DND-41 (cell line): ENCODE measurements around the gene OR13J1.

ENCODE experiments used
- ATAC-seq: fragments of 200-7000 bp; cut with Tn5 transposase; 3 replicates; pipeline ENCODE4 v1.9.1; 2021; ENCODE audit warnings: low read depth; ENCODE audit not compliant: insufficient read depth
- DNase-seq: peaks from one replicate; pipeline ENCODE4 v3.0.0-alpha.2; 2020
- H2AFZ ChIP-seq: 2 replicates; pipeline ENCODE4 v1.6.0; 2012; ENCODE audit warnings: low read depth, low read length
- H3K27ac ChIP-seq: 2 replicates; pipeline ENCODE4 v1.5.1; 2012; ENCODE audit warnings: low read length, inconsistent platforms
- H3K27me3 ChIP-seq: fragments of 200-600 bp; sonication (generic); 2 replicates; pipeline ENCODE4 v1.6.0; 2012; ENCODE audit warnings: low read length, mild to moderate bottlenecking, inconsistent platforms; ENCODE audit not compliant: insufficient read depth, poor library complexity
- H3K36me3 ChIP-seq: 2 replicates; pipeline ENCODE4 v1.5.1; 2012; ENCODE audit warnings: low read length, inconsistent platforms; ENCODE audit not compliant: insufficient read depth
- H3K4me1 ChIP-seq: 2 replicates; pipeline ENCODE4 v1.5.1; 2012; ENCODE audit warnings: mild to moderate bottlenecking, low read length; ENCODE audit not compliant: insufficient read depth
- H3K4me2 ChIP-seq: 2 replicates; pipeline ENCODE4 v1.6.0; 2012; ENCODE audit warnings: mild to moderate bottlenecking, moderate library complexity, low read length, inconsistent platforms; ENCODE audit not compliant: insufficient read depth
- H3K4me3 ChIP-seq, 2 experiments: fragments of 200-600 bp in 1 of 2; shearing (Covaris generic) in 1 of 2; 2 replicates each; pipeline ENCODE4 v1.5.1; 2012 to 2016; ENCODE audit warnings: inconsistent platforms in 2 of 2, low read length in 2 of 2, mild to moderate bottlenecking in 2 of 2, low read depth in 1 of 2, moderate library complexity in 1 of 2
- H3K79me2 ChIP-seq: 2 replicates; pipeline ENCODE4 v1.6.0; 2012; ENCODE audit warnings: low read length, inconsistent platforms; ENCODE audit not compliant: insufficient read depth
- H3K9ac ChIP-seq: 2 replicates; pipeline ENCODE4 v1.6.0; 2012; ENCODE audit warnings: low read depth, mild to moderate bottlenecking, inconsistent platforms, low read length, moderate library complexity
- H3K9me3 ChIP-seq: 2 replicates; pipeline ENCODE4 v1.5.1; 2012; ENCODE audit warnings: low read length, moderate library complexity, mild to moderate bottlenecking, inconsistent platforms; ENCODE audit not compliant: insufficient read depth, severe bottlenecking
- H4K20me1 ChIP-seq: 2 replicates; pipeline ENCODE4 v1.6.0; 2012; ENCODE audit warnings: low read length; ENCODE audit not compliant: insufficient read depth
- CTCF ChIP-seq: IDR thresholded peaks from 2 replicates; pipeline ENCODE4 v1.5.1; 2012; ENCODE audit warnings: borderline replicate concordance, low read length, moderate library complexity, mild to moderate bottlenecking; ENCODE audit not compliant: poor library complexity, severe bottlenecking; ENCODE audit errors: extremely low read depth
- EZH2 ChIP-seq: IDR thresholded peaks from 3 replicates; pipeline ENCODE4 v1.6.1; 2012; ENCODE audit warnings: borderline replicate concordance, low read depth, mild to moderate bottlenecking, moderate library complexity, low read length, inconsistent platforms; ENCODE audit not compliant: severe bottlenecking

Gene OR13J1

GRCh38 chr9:35834260-35835215 lies 35.7 kb downstream of the OR13J1 start:
- no peak for TF ChIP-seq EZH2
- no peak for TF ChIP-seq CTCF
- Histone ChIP-seq H3K27me3 (no peaks in the 10 kb centered on the region), H3K27ac (no peak overlapping the region), H4K20me1 (no peaks in the 10 kb centered on the region), H3K79me2 (no peaks in the 10 kb centered on the region; the same call in 1 of the 2 replicates), H2AFZ (no peak overlapping the region), H3K9me3 (no peaks in the 10 kb centered on the region), H3K4me2 (no peak overlapping the region), H3K9ac (no peak overlapping the region), H3K4me1 (peaks cover 19% of the 10 kb centered on the region), H3K36me3 (no peaks in the 10 kb centered on the region), H3K4me3 (no peak overlapping the region)
- ATAC-seq (no peak), DNase-seq (no peak)

- no peak for TF ChIP-seq EZH2
- no peak for TF ChIP-seq CTCF
- Histone ChIP-seq H3K27me3 (no peaks in the 10 kb centered on the region), H4K20me1 (no peaks in the 10 kb centered on the region), H3K36me3 (no peaks in the 10 kb centered on the region), H3K4me1 (peaks cover 28% of the 10 kb centered on the region), H3K9ac (no peak overlapping the region), H3K4me3 (no peak overlapping the region), H3K79me2 (no peaks in the 10 kb centered on the region; the same call in 1 of the 2 replicates), H2AFZ (no peak overlapping the region), H3K4me2 (no peak overlapping the region), H3K9me3 (no peaks in the 10 kb centered on the region), H3K27ac (no peak overlapping the region)
- DNase-seq (no peak), ATAC-seq (no peak)
Observed at GRCh38 chr9:35832814-35833213, 37.4 kb downstream of the OR13J1 start.

GRCh38 chr9:35831040-35831439 lies 39.2 kb downstream of the OR13J1 start:
- Histone ChIP-seq H3K36me3 (no peaks in the 10 kb centered on the region), H3K4me2 (peak overlapping the region; percentile 92)
- TF ChIP-seq EZH2, result no peak
- TF ChIP-seq CTCF, result no peak

More at GRCh38 chr9:35831040-35831439, 39.2 kb downstream of the OR13J1 start:
- Histone ChIP-seq H2AFZ (no peak overlapping the region), H4K20me1 (no peaks in the 10 kb centered on the region), H3K4me3 (no peak overlapping the region), H3K4me1 (peaks cover 28% of the 10 kb centered on the region), H3K27ac (no peak overlapping the region), H3K27me3 (no peaks in the 10 kb centered on the region), H3K9ac (no peak overlapping the region), H3K79me2 (no peaks in the 10 kb centered on the region; the same call in 1 of the 2 replicates), H3K9me3 (no peaks in the 10 kb centered on the region)
- no peak for DNase-seq
- ATAC-seq, result no peak
